DMS 273 (cell line): Measurements from ENCODE around the gene IL27RA.

Experiments used
- DNase-seq: peaks from one replicate; lab custom pipeline; 2025; ENCODE audit not compliant: unreplicated experiment; lab: John Stamatoyannopoulos, UW

IL27RA gene

GRCh38 chr19:14031719-14032480, at the start of gene IL27RA:
IL27RA (plus strand) TSS chr19:14031762; CDS start chr19:14031873, 111 bp downstream.
- DNase-seq = peak; percentile 78

DNA sequence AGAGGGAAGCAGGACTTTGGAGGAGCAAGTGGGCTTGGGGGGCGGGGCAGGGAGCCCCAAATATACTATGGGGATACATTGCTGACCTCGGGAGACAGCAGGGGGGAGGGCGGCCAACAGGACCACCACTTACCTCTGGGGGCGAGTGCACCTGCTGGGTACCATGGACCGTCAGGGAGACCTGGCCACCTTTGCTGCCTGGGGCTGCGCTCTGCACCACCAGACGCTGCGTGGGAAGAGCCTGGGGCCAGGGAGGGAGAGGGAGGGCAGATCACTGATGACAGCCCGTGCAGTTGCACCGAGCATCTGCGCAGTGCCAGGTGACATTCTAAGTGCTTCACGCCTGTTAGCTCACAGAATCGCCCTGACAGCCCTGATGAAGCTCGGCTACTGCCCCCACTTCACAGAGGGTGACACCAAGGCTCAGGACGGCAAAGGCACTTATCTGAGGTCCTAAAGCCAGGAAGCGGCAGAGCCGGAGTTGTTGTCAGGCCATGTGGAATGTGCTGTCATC, 49.5 kb upstream of the IL27RA start:
- DNase-seq = no peak

GRCh38 chr19:13982773-13983172, 48.8 kb upstream of the IL27RA start:
- DNase-seq = no peak

- peak; percentile 24 for DNase-seq
These were observed 48.2 kb upstream of the IL27RA start for GRCh38 chr19:13983213-13983889.

GRCh38 chr19:13984186-13984585, 47.4 kb upstream of the IL27RA start:
- peak; percentile 38 for DNase-seq

- DNase-seq = no peak
These were observed 46.5 kb upstream of the IL27RA start for GRCh38 chr19:13984875-13985741.

- peak; percentile 44 for DNase-seq
These were observed 45.7 kb upstream of the IL27RA start for GRCh38 chr19:13985771-13986347.

GRCh38 chr19:13986348-13986904, 45.1 kb upstream of the IL27RA start:
- no peak for DNase-seq

- no peak for DNase-seq
These were observed 44.3 kb upstream of the IL27RA start for GRCh38 chr19:13987101-13987890.

DNA sequence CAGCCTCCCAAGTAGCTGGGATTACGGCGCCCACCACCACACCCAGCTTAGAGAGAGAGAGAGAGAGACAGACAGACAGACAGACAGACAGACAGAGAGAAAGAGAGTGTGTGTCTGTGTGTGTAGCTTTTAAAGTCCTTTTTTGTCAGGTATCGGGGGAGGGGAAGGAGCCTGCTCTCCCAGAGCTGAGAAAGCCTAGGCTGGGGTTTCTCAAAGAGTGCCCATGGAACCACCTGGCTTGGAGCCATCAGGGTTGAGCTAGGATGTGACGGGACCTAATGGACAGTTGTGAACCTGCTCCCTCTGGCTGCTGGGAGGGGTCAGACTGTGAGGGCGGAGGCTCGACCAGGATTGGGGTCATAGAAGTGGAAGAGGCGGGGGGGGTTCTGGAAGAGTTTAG, 42.1 kb upstream of the IL27RA start:
- DNase-seq = no peak

GRCh38 chr19:13990085-13990484, 41.5 kb upstream of the IL27RA start:
- no peak for DNase-seq

DNA sequence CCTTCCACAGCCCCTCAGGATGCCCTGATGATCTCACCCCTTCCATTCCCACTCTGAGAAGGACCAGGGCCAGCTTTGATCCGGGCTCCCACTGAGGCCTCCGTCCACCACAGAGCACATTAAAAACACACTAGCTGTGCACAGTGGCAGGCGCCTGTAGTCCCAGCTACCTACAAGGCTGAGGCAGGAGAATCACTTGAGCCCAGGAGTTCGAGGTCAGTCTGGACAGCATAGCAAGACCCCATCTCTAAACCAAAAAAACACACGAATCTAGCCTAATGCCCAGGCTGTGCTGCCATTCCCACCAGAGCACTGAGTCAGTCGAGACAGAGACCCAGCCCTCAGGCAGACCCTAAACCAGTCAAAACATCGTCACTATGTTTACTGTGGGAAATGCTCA, 39.5 kb upstream of the IL27RA start:
- DNase-seq = no peak

- no peak for DNase-seq
These were observed 37.8 kb upstream of the IL27RA start for GRCh38 chr19:13993590-13994300.

GRCh38 chr19:13995017-13995728, 36.4 kb upstream of the IL27RA start:
- peak; percentile 88 for DNase-seq

GRCh38 chr19:13995878-13996765, 35.4 kb upstream of the IL27RA start:
- no peak for DNase-seq

GRCh38 chr19:13996928-13997630, 34.5 kb upstream of the IL27RA start:
- DNase-seq = no peak

DNA sequence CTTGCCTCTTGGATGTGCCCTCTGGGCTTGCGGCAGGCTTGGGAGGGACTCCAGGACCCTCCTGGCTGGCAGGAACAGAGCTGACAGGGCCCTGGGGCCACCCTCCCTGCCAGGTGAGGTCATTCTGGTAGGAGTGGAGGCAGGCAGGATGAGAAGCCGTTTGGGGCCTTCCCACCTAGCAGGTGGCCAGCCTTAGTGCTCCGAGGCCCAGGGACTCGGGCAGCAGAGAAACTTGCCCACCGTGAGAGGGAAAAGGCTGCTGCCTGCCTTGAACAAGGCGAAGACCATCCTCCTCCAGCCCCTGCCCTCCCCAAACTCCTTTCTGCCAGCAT, 34.0 kb upstream of the IL27RA start:
- no peak for DNase-seq
